ENCODE measurements around the gene PHACTR1. TPM values are rescaled to one million over a fixed set of nuclear protein-coding genes. Genes with fewer than 3 reads are reported as not detected.

The PHACTR1 gene
- total RNA-seq, 1 experiment from 2014 or later: not detected

DNA sequence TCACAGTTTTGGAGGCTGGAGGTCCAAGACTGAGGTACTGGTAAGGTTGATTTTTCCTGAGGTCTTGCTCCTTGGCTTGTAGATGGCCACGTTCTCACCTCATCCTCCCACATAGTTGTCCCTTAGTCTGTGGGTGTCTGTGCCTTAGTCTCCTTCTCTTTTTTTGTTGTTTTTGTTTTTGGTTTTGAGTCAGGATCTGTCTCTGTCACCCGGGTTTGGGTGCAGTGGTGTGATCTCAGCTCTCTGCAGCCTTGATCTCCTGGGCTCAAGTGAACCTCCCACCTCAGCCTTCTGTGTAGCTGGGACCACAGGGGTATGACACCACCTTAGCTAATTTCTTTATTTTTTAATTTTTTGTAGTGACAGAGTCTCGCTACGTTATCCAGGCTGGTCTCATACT is 245.2 kb downstream of the PHACTR1 start:
- Histone ChIP-seq H3K4me2 (ENCODE audit: low read length) (no peak overlapping the region), H3K27me3 (ENCODE audit: low read length) (peaks cover 68% of the 10 kb centered on the region), H3K4me3 (ENCODE audit: low read length) (no peak overlapping the region), H3F3A (ENCODE audit: low read length, unreplicated experiment) (no peaks in the 10 kb centered on the region), H3K9ac (ENCODE audit: low read length) (no peak overlapping the region), H3K27ac (ENCODE audit: low read length) (no peak overlapping the region), H4K20me1 (ENCODE audit: low read length) (no peaks in the 10 kb centered on the region), H3K9me3 (ENCODE audit: low read length) (no peaks in the 10 kb centered on the region), H3K9me2 (replicated peaks; ENCODE audit: low read length) (no peaks in the 10 kb centered on the region), H2AFZ (ENCODE audit: low read length) (no peak overlapping the region), H3K36me3 (ENCODE audit: low read depth, low read length) (no peaks in the 10 kb centered on the region), H3K4me1 (ENCODE audit: insufficient read depth, low read length) (no peaks in the 10 kb centered on the region), H3K79me2 (ENCODE audit: low read length) (no peaks in the 10 kb centered on the region)
- BruUV-seq (replicated peaks): no TSS peak
- POLR2A ChIA-PET (ENCODE audit: unreplicated experiment): no interaction called here
- CTCF ChIA-PET: no interaction called here
- intact Hi-C loops (cut with micrococcal nuclease): no loop called here
- ATAC-seq (no peak), DNase-seq (no peak)
- TF ChIP-seq EZH2phosphoT487 (IDR thresholded peaks at IDR 0.05; ENCODE audit: borderline replicate concordance, low read length) (no peak), EZH2 (IDR thresholded peaks at IDR 0.05; ENCODE audit: low read length, unreplicated experiment) (no peak)
- TF ChIP-seq, protein P1, sequence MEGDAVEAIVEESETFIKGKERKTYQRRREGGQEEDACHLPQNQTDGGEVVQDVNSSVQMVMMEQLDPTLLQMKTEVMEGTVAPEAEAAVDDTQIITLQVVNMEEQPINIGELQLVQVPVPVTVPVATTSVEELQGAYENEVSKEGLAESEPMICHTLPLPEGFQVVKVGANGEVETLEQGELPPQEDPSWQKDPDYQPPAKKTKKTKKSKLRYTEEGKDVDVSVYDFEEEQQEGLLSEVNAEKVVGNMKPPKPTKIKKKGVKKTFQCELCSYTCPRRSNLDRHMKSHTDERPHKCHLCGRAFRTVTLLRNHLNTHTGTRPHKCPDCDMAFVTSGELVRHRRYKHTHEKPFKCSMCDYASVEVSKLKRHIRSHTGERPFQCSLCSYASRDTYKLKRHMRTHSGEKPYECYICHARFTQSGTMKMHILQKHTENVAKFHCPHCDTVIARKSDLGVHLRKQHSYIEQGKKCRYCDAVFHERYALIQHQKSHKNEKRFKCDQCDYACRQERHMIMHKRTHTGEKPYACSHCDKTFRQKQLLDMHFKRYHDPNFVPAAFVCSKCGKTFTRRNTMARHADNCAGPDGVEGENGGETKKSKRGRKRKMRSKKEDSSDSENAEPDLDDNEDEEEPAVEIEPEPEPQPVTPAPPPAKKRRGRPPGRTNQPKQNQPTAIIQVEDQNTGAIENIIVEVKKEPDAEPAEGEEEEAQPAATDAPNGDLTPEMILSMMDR (conservative IDR thresholded peaks at IDR 0.05; ENCODE audit: low read depth, low read length): no peak

DNA sequence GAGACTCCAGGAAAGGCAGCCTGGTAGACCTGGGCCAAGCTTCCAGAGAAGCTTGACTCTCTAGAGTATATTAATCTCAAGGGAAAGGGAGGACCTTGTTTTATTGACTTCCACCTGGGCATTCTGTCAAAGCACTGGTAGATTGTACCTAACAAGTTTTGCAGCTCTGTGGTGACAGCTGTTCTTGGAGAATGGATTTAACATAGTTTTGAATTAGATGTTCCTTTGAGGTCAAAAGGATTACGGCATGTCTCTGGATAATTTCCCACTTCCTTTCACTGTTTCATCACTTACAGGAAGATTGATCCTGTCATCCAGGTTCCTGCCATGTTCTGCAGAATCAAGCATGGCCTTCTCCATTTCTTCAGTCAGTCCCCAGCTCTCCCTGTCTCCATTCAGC is 246.0 kb downstream of the PHACTR1 start:
- H3K79me2 ChIP-seq (ENCODE audit: low read length): no peaks in the 10 kb centered on the region
- H3K4me1 ChIP-seq (ENCODE audit: insufficient read depth, low read length): no peaks in the 10 kb centered on the region
- H3K36me3 ChIP-seq (ENCODE audit: low read depth, low read length): no peaks in the 10 kb centered on the region
- H3K4me3 ChIP-seq (ENCODE audit: low read length): no peak overlapping the region
- POLR2A ChIA-PET (ENCODE audit: unreplicated experiment): no interaction called here
- CTCF ChIA-PET: no interaction called here
- H4K20me1 ChIP-seq (ENCODE audit: low read length): no peaks in the 10 kb centered on the region
- no peak for ATAC-seq
- no peaks in the 10 kb centered on the region for H3K9me2 ChIP-seq (replicated peaks; ENCODE audit: low read length)
- no peak overlapping the region for H3K9ac ChIP-seq (ENCODE audit: low read length)
- no TSS peak for BruUV-seq (replicated peaks)
- H3K27me3 ChIP-seq (ENCODE audit: low read length): peaks cover 69% of the 10 kb centered on the region
- DNase-seq: no peak
- H3K9me3 ChIP-seq (ENCODE audit: low read length): no peaks in the 10 kb centered on the region
- no peak overlapping the region for H2AFZ ChIP-seq (ENCODE audit: low read length)
- intact Hi-C loops (cut with micrococcal nuclease): no loop called here
- H3F3A ChIP-seq (ENCODE audit: low read length, unreplicated experiment): no peaks in the 10 kb centered on the region
- TF ChIP-seq, protein P1 (conservative IDR thresholded peaks at IDR 0.05; ENCODE audit: low read depth, low read length): no peak
- TF ChIP-seq EZH2 (IDR thresholded peaks at IDR 0.05; ENCODE audit: low read length, unreplicated experiment) (no peak), EZH2phosphoT487 (IDR thresholded peaks at IDR 0.05; ENCODE audit: borderline replicate concordance, low read length) (no peak)
- H3K27ac ChIP-seq (ENCODE audit: low read length): no peak overlapping the region
- no peak overlapping the region for H3K4me2 ChIP-seq (ENCODE audit: low read length)

DNA sequence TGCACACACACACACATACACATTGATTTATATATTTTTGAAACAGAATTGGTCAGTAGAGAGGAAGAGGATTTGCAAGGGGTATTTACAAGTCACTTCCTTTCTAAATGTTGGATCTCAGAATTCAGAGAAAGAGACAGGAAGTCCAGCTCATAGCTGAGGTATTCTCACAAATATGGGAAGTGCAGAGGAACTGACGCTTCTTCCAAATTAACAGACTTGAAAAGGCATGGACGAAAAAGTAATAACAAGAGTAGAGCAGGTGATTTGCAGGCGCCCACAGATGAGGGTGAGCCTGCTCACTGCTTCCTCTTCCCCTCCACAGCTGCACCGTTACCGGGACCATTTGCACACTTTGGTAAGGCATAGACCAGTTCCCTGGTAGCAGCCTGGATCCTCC is 246.4 kb downstream of the PHACTR1 start:
- CTCF ChIA-PET: no interaction called here
- no peak for DNase-seq
- H3K9me3 ChIP-seq (ENCODE audit: low read length): no peaks in the 10 kb centered on the region
- H3K9ac ChIP-seq (ENCODE audit: low read length): no peak overlapping the region
- no peaks in the 10 kb centered on the region for H3K79me2 ChIP-seq (ENCODE audit: low read length)
- POLR2A ChIA-PET (ENCODE audit: unreplicated experiment): no interaction called here
- H2AFZ ChIP-seq (ENCODE audit: low read length): no peak overlapping the region
- no TSS peak for BruUV-seq (replicated peaks)
- no peak for ATAC-seq
- H4K20me1 ChIP-seq (ENCODE audit: low read length): no peaks in the 10 kb centered on the region
- TF ChIP-seq, protein P1 (conservative IDR thresholded peaks at IDR 0.05; ENCODE audit: low read depth, low read length): no peak
- TF ChIP-seq EZH2phosphoT487 (IDR thresholded peaks at IDR 0.05; ENCODE audit: borderline replicate concordance, low read length): no peak
- no peak for TF ChIP-seq EZH2 (IDR thresholded peaks at IDR 0.05; ENCODE audit: low read length, unreplicated experiment)
- peaks cover 69% of the 10 kb centered on the region for H3K27me3 ChIP-seq (ENCODE audit: low read length)
- no peak overlapping the region for H3K27ac ChIP-seq (ENCODE audit: low read length)
- H3K4me1 ChIP-seq (ENCODE audit: insufficient read depth, low read length): no peaks in the 10 kb centered on the region
- no peaks in the 10 kb centered on the region for H3K36me3 ChIP-seq (ENCODE audit: low read depth, low read length)
- no peak overlapping the region for H3K4me2 ChIP-seq (ENCODE audit: low read length)
- no peaks in the 10 kb centered on the region for H3K9me2 ChIP-seq (replicated peaks; ENCODE audit: low read length)
- H3F3A ChIP-seq (ENCODE audit: low read length, unreplicated experiment): no peaks in the 10 kb centered on the region
- intact Hi-C loops (cut with micrococcal nuclease): no loop called here
- H3K4me3 ChIP-seq (ENCODE audit: low read length): no peak overlapping the region

All from PC-3 (cell line).